T-helper 9 cell (primary cell): ENCODE measurements around the gene TJAP1.

Experiments used
- DNase-seq: peaks from one replicate; pipeline ENCODE4 v3.0.0-alpha.2; 2020

Gene TJAP1

DNA sequence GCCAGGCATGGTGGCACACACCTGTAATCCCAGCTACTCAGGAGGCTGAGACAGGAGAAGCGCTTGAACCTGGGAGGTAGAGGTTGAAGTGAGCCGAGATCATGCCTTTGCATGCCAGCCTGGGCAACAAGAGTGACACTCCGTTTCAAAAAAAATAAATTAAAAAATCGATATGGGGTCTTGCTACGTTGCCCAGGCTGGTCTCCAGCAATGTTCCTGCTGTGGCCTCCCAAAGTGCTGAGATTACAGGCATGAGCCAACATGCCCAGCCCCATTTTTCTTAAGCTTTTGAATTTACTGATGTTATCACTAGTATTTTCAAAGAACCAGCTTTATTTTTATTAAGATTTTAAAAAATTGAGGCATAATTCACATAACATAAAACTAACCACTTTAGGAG is 63.1 kb downstream of the TJAP1 start:
- no peak for DNase-seq

DNA sequence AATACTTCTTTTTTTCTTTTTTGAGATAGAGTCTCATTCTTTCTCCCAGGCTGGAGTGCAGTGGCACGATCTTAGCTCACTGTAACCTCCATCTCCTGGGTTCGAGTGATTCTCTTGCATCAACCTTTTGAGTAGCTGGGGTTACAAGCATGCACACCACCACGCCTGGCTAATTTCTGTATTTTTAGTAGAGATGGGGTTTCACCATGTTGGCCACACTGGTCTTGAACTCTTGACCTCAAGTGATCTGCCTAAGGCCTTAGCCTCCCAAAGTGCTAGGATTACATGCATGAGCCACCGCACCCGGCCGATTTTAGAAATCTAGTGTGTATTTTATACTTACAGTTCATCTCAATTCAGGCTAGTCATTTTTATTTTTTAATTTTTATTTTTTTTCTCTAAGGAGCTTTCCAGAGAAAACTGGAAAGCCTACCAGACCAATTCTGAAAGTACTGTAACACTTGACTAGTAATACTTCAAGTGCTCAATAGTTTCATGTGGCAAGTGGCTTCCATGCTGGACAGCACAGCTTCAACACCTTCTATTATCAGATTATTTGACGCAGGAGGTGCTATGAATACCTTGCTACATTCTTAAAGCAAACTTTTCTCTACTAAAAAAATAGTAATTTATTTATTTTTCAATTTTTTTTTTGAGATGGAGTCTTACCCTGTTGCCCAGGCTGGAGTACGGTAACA is 64.6 kb downstream of the TJAP1 start:
- DNase-seq = no peak

DNA sequence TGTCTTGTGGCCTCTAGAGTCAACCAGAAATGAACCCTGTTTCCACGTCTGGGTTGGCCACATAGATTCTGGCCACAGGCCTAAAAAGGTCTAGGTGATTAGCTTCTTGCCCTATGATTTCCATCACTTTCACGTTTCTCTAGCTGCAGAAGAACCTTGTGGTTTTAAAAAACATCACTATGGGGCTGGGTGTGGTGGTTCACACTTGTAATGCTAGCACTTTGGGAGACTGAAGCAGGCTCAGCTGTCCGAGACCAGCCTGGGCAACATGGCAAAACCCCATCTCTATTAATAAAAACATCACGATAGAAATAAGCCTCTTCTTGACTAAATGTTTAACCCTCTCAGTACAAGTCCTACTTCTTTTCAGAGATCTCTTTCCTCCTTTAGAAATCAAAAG is 67.1 kb downstream of the TJAP1 start:
- no peak for DNase-seq

DNA sequence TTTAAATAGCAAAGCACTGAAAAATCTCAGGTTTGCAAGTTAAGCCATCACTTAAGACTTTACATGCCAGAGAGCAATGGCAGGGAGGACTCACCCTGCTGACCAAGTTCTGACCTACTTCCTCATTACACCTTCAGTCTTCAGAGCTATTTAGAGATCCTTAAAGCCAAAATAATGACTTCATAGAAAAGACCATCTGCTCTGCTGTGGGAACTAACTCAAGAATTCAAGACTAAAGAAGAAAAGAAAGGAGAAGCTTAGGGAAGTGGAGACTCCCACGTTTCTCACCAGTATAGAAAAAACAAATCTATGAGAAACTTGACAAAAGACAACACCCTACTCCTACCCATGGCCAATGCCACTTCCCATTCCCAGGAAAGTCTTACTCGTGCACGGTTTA is 69.9 kb downstream of the TJAP1 start:
- no peak for DNase-seq
